SHP77 treated with DMSO at 0.1 percent for 48 hours (cell line): ENCODE data around the gene TMEM135.

Source experiments
- DNase-seq: peaks from one replicate; lab custom pipeline; 2025; lab: John Stamatoyannopoulos, UW

TMEM135 gene

DNA sequence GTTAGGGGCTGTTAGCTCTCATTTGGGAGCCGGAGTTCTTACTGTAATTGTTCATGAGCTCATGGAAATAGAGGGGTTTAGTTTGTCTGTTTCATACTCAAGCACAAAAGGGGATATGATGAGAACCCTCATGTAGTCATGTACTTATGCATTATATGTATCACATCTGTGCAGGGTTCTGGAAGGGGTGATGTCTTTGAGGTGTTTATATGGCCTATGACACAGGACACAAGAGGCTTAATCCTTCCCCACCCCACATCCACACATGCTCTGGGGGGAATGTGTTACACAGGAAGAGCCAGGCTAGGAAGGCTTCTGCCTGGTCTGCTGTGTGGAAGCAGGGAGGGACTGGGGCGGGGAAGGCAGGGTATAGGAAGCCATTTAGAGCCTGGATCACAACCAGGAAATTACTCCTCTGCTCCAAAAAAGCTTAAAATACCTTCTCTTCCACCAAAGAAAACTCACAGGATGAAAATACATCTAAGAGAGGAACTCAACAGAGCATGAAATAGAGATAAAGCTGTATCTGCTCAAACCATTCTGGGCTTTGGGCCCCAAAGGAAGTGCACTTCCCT is 316.1 kb downstream of the TMEM135 start:
- DNase-seq, result no peak

DNA sequence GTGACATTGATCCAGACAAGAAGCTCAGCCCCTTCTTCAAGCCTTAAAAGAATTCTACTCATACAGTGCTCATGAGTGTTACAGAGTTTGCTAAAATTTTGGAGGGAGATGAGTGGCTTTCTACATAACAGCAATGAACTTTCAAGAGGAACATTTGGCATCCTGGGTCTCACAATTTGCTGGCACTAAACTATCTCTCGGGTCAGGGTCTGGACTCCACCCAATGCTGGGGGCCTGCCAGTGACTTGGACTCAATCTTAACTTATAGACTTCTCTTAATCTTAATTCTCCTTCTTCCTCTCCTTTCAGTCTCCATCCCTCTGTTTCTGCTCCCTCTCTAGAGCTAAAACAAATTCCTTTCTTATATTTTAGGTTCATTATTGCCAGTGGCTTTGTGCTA is 317.9 kb downstream of the TMEM135 start:
- DNase-seq, result no peak

DNA sequence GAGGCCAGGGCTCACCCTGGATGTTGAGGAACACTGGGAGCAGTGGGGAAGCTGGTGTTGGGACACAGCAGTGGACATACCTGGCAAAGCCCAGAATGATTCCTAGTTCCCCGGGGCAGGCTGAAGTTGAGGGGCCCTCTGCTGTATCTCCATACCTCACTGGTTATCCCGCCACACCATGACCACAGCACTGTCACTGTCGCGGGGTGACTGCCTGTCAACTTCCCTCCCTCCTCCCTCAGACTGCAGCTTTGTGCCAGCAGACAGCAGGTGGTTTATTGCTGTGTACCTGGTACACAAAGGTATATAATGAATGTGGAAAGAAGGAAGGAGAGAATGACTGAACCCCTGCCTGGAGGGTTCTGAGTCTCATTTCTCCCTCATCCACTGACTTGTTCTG is 318.7 kb downstream of the TMEM135 start:
- no peak for DNase-seq

DNA sequence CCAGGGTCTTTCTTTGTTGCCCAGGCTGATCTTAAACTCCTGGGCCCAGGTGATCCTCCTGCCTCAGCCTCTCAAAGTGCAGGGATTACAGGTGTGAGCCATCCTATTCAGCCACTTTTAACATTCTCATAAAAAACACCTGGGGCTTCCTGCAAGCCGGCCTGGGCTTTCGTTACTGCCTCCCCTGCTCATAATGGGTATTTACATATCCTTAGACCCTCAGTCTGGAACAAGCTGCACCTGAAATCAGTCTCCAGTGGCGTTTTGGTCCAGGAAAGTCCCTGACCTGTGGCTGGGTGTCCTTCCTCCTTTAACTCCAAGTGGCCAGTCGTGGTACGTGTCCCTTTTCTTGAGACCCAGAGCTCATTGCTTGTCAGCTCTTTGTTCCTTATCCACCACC is 320.7 kb downstream of the TMEM135 start:
- no peak for DNase-seq

DNA sequence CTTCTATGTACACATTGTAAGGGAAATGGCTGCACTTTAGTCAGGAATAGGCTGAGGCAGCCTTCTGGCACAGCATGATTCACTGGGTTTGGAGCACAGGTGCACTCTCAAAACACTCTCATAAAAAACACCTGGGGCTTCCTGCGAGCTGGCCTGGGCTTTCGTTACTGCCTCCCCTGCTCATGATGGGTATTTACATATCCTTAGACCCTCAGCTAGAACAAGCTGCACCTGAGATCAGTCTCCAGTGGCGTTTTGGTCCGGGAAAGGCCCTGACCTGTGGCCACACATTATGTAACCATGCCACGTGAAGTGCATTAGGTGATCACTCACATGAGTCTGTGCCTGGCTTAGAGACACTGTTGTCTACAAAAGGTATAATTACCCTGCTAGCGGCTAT is 321.7 kb downstream of the TMEM135 start:
- DNase-seq, result no peak

DNA sequence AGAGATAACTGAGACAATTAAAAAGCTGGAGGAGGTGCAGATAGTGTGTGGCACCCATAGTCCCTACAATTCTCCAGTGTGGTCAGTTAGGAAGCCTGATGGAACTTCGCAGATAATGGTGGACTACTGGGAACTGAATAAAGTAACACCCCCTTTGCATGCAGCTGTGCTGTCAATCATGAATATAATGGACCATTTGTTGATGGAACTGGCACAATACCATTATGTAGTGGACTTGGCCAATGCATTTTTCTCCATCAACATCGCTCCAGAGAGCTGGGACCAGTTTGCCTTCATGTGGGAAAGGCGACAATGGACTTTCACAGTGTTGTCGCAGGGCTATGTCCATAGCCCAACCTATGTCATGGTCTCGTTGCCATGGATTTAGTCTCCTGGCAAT is 324.2 kb downstream of the TMEM135 start:
- no peak for DNase-seq

DNA sequence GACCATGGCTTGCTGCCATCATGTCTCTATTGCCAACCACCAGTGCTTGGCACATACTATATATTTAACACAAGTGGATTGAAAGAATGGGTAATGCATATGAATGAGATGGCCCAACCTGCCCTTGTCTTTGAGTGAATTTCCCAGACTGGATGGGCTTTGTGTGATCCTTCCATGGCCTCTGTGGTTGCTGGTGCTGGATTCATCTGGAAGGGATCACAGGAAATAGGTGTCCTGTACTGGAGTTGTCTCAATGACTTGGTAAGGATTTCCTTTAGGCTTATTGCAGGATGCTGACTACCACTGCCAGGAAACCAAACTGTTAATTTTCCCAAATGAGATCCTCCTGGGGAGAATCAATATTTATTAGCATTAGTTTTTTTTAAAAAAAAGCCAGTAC is 328.6 kb downstream of the TMEM135 start:
- DNase-seq, result no peak

DNA sequence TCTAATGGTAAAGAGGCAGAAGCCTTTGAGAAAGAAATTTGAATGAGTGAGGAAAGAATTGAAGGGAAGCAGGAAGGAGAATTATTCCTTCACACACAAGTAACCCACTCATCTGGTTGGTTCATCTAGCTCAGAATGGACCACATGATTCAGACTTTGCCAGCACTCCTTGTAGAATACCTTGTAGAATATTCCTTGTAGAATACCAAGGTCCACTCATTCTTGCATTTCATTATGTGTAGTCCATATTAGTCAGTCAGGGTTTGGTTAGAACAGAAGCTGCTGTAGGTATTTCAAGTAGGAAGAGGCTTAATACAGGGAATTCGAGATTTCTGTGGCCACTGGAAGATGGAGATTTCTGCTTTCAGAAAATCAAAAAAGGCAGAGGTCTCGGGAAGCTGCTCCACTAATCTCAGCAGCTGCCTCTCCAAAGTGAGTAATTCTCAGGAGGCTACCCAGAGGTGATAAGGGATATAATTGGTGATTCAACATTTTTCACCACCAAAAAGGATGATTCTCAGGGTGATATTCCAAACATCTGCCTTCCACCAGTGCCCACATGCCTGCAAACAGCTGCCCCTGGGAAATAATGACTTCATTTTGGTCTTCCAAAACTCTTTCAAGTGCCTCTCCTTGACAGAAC is 329.1 kb downstream of the TMEM135 start:
- DNase-seq, result no peak

DNA sequence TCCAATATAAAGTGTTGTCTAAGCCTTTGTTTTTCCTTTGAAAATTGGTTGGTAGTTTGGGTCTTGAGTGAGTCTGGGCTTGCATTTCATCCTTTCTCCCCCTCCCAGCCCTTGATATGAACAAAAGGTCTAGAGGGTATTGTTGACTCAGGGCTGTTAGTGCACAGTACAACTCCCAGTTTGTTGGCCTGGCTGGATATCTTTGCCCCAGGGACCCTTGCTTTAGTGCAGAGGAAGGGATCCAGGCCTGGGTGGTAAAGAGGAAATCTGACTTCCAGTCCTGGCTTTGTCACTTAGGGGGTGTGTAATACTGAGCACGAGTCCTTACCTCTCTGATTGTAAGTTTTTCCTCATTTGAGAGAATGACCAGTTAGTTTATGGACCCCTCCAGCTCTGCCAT is 330.4 kb downstream of the TMEM135 start:
- no peak for DNase-seq

DNA sequence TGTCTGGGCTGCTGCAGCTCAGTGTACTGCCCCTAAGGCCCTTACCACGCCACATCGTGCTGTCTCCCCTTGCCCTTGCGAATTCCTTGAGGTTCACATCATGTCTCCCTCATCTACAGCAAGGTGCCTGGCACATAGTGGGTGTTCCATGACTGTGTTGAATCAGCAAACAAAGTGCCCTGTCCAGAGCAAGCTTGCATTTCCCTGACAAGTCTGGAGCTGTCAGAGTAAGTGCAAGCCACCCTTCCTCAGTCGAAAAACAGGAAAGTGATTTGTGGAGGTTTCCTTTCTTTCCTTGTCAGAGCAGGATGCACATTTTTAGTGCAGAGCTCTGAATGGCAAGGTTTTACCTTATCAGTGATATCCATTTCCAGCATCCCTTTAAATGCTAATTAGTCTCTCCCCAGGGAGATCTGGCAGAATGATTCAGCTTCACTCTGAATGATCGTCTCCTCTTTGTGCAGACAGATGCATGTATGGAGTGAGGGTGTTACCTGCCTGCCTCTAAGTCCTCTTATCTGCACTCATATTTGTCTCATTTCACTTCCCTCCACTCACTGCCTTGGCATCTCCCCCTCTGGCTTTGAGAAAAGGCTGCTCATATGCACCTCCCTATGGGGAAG is 331.2 kb downstream of the TMEM135 start:
- no peak for DNase-seq

DNA sequence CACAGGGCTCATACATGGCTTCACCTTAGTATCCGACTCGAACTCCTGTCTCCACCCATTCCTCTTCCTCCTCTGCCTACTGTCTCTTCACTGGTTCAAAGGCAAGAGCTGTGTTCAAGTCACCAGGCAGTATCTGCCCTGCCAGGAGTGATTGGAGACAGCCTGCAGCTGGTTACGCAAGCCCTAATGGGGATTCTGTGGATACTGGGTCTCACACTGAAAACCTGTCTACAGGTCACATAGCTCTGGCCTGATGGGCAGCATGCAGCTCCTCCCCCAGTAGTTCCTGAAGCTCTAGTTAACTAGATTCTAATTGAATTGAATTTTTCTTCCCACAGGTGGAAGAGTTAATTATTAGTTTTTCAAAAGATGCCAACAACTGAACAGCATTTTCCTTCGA is 332.2 kb downstream of the TMEM135 start:
- no peak for DNase-seq

DNA sequence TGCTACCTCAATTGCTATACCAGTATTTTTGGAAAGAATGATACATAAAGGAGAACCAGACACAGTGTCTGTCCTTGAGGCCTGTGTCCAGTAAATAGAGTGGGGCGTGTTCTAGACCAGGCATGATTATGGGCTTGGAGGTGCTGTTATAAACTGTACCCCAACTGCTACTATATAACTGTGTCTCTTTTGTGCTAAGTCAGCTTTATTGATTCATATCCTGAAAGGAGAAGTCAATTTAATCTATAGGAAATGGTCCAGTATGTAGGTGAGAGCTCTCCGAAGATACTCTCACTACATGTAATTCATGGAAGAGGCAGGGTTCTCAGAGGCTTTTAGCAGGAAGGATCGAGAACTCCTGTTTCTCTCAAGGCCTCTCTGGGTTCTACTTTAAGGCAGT is 334.3 kb downstream of the TMEM135 start:
- no peak for DNase-seq
